ENCODE data around the gene MALAT1.
A peak's percentile ranks its signal among the peaks of the same experiment; 100 is the strongest.

The MALAT1 gene

DNA sequence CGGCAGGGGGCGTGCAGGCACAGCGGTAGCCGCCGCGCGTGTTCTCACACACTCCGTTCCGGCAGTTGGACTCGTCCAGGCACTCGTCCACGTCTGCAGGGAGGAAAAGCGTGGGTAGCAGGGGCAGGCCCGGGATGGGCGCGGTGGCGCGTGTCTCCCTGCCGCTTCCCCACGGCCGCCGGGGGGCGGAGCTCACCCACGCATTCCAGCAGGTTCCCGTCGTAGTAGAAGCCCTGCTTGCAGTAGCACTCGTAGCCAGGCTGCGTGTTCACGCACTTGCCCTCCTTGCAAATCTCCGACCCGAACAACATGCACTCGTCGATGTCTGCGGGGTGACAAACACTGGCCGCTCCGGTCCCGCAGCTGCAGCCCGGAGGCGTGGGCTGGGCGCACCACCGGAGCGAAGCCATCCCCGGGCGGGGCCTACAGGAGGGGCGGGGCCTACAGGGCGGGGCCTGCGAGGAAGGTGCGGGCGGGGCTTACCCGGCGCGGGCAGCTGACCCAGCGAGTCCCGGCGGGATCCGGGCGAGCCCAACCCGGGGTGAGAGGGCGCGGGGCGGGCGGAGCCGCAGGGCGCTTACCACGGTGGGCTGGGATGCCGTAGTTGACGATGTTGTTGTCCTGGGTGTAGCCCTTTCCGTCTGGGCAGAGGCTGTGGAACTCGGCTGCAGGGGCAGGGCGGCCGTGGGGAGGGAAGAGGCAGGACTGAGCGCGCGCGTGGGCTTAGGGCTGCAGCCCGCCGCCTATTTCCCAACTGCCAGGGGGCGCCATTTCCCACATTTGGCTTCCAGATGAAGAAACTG lies 41.6 kb downstream of the MALAT1 start:
- DNase-seq: peak; percentile 77

- no peak for DNase-seq
Observed at GRCh38 chr11:65541093-65541982, 42.5 kb downstream of the MALAT1 start.

DNA sequence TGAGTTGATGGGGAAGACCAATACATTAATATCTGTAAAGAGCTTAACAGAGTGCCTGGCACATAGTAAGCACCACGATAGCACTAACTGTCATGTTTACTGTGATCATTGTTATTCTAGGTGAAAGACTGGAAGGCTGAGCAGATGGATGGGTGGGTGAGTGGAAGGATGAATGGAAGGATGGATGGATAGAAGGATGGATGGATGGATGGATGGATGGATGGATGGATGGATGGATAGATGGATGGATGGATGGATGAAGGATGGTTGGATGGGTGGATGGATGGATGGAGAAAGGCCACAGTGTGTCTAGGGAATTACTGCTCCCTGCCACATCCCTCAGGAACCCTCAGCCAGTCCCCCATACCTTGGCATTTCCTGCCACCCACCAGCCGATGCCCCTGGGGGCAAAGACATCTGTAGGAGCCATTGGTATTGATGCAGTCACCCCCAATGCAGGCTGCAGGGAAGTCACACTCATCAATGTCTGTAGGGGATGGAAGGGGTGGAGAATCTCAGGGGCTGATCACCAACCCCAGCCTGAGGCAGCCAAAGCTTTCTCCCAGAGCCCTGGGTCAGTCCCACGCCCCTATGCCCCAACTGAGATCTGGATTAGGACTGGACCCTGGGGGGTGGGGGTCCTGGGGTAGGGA lies 44.0 kb downstream of the MALAT1 start:
- no peak for DNase-seq

DNA sequence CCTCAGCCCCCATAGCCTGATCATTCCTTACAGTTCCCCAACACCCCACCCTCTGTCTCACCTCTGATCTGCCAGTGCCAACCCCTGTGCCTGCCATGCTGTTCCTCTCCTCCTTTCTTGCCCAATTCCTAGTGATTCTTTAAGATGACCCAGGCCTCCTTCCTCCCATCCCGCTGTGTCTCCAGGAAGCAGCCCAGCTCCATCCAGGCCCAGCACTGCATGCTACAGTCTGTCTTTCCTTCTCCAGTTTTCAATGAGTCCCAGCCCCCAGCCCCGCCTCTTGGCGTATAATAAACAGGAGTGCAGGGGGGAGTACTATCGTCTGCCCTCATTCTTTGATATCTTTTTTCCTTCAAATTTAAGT lies 47.0 kb downstream of the MALAT1 start:
- no peak for DNase-seq

DNA sequence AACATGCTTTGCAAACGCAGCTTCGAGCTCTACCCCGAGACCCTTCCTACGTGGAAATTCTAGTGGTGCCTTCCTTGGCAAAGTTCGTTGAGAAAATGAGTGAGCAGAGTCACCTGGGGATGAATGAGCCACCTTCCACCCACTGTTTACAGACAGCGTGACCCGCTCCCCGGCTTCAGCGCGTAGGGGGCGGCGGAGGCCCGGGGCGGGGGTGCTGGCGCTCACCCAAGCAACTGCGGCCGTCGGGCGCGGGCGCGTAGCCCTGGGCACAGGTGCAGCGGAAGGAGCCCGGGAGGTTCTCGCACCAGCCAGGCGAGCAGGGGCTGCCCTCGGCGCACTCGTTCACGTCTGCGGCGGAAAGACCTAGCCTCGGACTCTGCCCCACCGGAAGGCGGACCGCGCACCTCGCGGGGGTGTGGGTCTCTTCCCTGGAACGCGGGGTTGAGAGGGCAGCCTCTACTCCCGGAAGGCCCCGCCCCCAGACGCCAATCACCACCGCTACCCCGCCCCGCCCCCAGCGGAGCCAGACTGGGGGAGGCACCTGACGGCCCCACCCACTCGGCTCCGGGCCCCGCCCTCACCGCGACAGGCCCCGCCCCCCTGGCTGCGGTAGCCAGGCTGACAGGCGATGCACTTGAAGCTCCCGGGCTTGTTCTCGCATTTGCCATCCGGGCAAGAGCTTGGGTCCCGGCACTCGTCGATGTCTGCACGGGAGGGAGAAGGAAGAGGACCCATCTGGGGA lies 47.5 kb downstream of the MALAT1 start:
- peak; percentile 82 for DNase-seq

DNA sequence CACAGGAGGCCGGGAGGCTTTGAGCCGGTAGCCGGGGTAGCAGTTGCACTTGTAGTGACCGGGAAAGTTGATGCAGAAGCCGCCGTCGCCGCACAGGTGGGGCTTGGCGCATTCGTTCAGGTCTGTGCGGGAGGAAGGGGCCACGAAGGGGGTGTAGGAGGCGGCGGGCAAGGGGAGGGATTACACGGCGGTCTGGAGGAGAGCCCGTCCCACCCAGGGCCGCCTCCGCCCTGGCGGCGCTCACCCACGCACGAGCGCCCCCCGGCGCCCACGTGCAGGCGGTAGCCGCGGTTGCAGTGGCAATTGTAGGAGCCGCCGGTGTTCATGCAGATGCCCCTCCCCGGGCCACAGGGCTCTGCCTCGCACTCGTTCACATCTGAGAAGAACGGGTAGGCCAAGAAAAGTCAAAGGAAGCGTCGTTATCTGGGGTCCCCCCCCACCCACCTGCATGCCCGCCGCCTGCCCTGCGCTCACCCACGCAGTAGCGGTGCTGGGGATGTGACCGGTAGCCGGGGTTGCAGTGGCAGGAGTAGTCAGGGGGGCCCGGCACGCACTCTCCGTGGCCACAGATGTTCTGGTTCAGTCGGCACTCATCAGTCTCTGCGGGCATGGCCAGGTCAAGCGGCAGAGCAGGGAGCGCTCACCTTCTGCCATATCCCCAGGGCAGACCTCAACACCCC lies 48.7 kb downstream of the MALAT1 start:
- no peak for DNase-seq

DNA sequence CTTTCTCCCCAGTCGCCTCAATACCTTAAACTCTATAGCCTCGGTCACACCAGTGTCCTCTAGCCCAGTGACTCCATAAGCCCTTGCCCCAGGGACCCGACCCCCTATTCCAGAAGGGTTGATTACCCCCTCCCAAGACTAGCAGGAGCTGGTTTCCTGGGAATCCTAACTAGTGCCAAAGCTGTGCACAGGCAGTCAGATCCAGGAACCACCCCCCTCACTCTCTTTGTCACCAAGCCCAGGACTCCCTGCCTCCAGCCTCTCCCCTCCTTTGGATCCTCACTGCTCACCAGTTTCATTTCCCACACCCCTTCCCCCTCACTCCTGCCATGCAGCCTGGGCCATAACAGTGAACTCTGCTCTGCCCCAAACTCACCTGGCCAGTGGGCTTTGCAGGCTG lies 49.5 kb downstream of the MALAT1 start:
- DNase-seq: no peak

- no peak for DNase-seq
Observed at GRCh38 chr11:65549096-65549495, 50.3 kb downstream of the MALAT1 start.

DNA sequence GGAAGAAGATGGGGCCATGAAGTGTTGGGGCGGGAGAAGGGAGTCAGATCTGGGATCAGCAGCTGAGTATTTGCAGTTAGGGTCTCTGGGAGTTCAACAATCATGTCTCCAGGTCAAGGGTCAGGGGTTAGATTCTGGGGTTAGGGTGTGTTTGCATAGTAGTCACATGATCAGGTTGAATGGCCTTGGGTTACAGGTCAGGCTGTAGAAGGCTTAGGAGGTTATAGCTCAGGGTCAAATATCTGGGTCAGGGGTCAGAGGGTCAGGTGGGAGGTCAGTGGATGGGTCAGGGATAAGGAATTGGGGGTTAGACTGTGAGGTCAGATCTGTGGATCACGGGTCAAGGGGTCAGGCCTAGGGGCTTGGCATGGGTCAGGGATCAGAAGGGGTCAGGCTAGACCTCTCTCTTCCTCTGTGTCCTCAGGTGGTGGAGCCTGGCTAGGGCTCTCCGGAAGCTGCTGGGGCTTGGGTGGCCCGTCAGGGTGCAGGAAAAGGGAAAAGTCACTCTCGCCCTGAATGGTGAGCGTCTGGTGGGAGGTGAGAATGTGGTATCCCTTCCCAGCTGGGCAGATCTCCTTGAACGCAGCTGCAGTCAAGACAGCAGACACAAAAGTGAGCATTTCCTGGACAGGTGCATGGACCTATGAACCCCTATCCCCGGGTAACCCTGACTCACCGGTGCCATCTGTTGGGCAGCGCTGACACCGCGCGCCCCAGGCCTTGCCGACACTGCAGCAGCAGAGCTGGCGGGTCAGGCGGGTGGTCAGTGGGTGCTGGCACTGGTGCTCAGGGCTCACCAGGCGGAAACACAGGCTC lies 52.9 kb downstream of the MALAT1 start:
- peak; percentile 66 for DNase-seq

- DNase-seq: peak; percentile 77
Observed at GRCh38 chr11:65552388-65552951, 53.6 kb downstream of the MALAT1 start.

DNA sequence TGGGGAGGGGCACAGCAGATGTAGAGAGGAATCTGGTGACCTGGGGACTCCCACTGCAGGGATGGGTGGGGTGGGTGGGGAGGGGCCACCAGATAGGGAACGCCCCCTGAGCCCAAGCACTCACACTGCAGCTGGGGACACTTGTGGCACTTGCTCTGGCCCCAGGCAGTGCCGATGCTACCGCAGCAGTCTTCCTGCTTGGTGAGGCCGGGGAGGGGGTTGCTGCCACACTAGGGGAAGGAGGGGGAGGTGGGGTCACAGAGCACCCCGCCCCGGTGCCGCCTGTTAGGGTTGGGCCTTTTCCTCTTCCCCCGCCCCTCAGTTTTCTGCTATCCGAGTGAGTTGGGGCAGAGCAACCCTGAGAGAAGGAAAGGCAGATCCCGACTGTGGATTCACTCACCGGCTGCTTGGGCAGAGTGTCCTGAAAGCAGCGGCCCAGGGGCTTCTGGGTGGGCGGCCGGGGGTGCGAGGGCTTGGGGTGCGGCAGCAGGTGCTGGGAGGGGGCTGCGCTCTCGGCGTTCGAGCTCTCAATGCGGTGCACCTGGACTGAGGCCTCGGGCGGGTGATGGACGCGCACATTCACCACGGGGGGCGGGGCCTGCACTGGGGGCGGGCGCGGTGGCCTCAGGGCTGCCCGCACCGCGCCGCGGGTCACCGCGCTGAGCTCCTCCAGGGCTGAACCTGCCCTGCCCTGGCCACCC lies 54.6 kb downstream of the MALAT1 start:
- peak; percentile 65 for DNase-seq

- DNase-seq: peak; percentile 55
Observed at GRCh38 chr11:65554057-65554818, 55.4 kb downstream of the MALAT1 start.

GRCh38 chr11:65554842-65555430 lies 56.1 kb downstream of the MALAT1 start:
- DNase-seq: peak; percentile 14

- DNase-seq: no peak
Observed at GRCh38 chr11:65555693-65556231, 56.9 kb downstream of the MALAT1 start.

Data from NCI-H82 (cell line).